Measurements from ENCODE around the gene CD79A.

GRCh38 chr19:41894350-41894749 is 17.3 kb downstream of the CD79A start:
- TF ChIP-seq CEBPB (IDR thresholded peaks at IDR 0.05; ENCODE audit: low read depth) = no peak
- no peak for TF ChIP-seq CTCF (IDR thresholded peaks at IDR 0.05 in 2 of 3, conservative IDR thresholded peaks at IDR 0.05 in 1 of 3; ENCODE audit: borderline replicate concordance in 1 of 3, insufficient read depth in 1 of 3, low read depth in 2 of 3, low read length in 2 of 3)
- TF ChIP-seq RAD21 (IDR thresholded peaks at IDR 0.05; ENCODE audit: low read depth) = no peak
- no peak for TF ChIP-seq EZH2 (IDR thresholded peaks at IDR 0.05)

Data from HCT116 (cell line).